NCI-H460 (cell line): Measurements from ENCODE around the gene RSRP1. TPM values are rescaled to one million over a fixed set of nuclear protein-coding genes. Genes with fewer than 3 reads are reported as not detected.

Experiments used
- DNase-seq: peaks from one replicate; pipeline ENCODE4 v3.0.0-alpha.2; 2016; ENCODE audit warnings: low read depth; ENCODE audit errors: extremely low read depth
- total RNA-seq: library from RNA; depleted of rRNA; stranded (reverse); fragments of >200 nt; shearing (Covaris generic); gene quantifications from 2 replicates; pipeline ENCODE4 v1.2.3, GENCODE V29; 2014; rRNA removed

Gene RSRP1
- total RNA-seq, 1 experiment from 2014 or later, result 56.8 TPM

GRCh38 chr1:25195835-25196234 lies 51.4 kb downstream of the RSRP1 start:
- DNase-seq, result no peak

- no peak for DNase-seq
Measured at GRCh38 chr1:25194572-25195020, 52.7 kb downstream of the RSRP1 start.

GRCh38 chr1:25194054-25194453 lies 53.2 kb downstream of the RSRP1 start:
- DNase-seq, result no peak

GRCh38 chr1:25193229-25193628 lies 54.0 kb downstream of the RSRP1 start:
- DNase-seq, result no peak

Other genes with a start within 250 kb of the RSRP1 start
- 60.7 and 61.9 TPM in 2 replicates for gene SYF2, start 15.0 kb downstream of the RSRP1 start, total RNA-seq
- not detected in 2 replicates for gene RHD, start 25.1 kb upstream of the RSRP1 start, total RNA-seq
- gene TMEM50A, start 90.9 kb upstream of the RSRP1 start, total RNA-seq, result 78.4 and 92.5 TPM in 2 replicates
- gene RHCE, start 173.4 kb upstream of the RSRP1 start, total RNA-seq, result not detected in 2 replicates
- 6.8 and 8.5 TPM in 2 replicates for gene MACO1, start 183.4 kb upstream of the RSRP1 start, total RNA-seq